Fibroblast of skin of left quadriceps (primary cell): ENCODE data around the gene UACA.

Experiments
- DNase-seq, 2 experiments: peaks; one replicate each; pipeline ENCODE4 v3.0.0-alpha.2; 2013; ENCODE audit warnings: low read depth in 2 of 2

The UACA gene

DNA sequence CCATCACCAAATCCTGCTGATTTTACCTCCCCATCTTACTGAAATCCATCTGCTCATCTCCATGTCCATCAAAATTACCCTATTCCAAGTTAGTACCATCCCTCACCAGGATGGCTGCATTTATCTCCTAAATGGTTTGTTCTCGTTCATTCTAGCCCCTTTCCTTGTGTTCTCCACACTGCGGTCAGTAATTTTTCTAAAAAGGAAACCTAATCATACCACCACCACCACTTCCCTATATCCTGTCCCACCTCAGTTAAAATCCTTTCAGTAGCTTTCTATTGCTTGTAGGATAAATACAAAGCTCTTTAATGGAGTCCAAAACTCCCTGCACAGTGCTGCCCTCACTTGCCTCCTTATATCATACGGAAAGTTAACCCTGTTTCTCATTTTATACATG, 51.1 kb downstream of the UACA start:
- no peak for DNase-seq

DNA sequence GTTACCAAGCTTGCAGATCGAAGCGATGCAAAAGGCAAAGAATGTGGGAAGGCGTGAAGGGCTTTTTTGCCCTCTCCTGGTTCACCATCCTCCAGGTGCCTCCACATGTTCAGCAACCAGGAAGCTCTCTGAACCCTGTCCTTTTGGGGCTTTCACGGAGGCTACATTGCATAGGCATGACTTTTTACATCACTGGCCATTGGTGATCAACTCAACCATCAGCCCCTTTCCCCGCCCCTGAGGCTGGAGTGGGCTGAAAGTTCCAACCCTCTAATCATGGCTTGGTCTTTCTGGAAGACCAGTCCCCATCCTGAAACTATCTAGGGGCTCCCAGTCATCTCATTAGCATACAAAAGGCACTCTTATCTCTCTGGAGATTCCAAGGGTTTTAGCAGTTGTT, 52.6 kb downstream of the UACA start:
- no peak for DNase-seq

DNA sequence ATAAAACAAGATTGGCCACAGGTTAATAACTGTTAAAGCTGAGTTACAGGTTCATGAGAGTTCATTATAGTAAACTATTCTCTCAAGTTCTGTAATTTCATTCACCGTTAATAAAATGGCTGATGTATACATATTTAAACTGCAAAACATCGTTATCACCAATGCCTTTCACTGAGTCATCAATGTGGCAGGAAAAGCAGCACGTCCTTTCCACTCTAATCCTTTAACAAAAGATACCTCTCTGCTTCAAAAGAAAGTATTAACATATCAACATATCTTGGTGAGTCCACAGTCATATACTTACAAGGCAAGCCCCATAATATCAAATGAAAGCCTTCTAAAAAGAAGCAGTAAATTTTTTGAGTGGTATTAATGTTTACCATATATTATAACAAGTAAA, 54.5 kb downstream of the UACA start:
- no peak for DNase-seq

DNA sequence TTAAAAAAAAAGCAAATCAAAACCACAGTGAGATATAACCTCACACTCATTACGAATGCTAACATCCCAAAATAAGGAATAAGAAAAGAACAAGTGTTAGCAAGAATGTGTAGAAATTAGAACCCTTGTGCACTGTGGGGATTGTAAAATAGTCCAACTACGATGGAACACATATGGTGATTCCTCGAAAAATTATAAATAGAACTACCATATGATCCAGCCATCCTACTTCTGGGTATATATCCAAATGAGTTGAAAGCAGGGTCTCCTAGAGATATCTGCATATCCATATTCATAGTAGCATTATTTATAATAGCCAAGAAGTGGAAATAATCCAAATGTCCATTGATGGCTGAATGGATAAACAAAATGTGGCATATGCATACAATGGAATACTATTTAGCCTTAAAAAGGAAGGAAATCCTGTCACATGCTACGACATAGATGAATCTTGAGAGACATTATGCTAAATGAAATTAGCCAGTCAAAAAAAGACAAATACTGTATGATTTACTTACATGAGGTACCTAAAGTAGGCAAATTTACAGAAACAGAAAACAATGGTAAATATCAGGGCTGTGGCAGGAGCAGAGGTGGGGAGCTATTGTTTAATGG, 55.6 kb downstream of the UACA start:
- no peak for DNase-seq

DNA sequence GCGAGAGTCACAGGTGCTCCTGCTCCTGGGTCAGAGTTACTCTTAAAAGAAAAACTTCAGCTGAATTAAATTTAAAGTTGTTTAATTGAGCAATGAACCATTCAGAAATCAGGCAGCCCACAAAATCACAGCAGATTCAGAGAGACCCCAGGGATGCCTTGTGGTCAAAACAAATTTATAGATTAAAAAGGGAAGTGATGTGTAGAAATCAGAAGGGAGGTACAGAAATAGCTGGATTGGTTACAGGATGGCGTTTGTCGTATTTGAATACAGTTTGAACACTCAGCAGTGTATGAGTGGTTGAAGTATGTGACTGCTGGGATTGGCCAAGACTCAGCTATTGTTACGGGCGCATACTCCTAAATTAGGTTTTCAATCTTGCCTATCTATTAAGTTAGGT, 58.6 kb downstream of the UACA start:
- DNase-seq, result no peak

DNA sequence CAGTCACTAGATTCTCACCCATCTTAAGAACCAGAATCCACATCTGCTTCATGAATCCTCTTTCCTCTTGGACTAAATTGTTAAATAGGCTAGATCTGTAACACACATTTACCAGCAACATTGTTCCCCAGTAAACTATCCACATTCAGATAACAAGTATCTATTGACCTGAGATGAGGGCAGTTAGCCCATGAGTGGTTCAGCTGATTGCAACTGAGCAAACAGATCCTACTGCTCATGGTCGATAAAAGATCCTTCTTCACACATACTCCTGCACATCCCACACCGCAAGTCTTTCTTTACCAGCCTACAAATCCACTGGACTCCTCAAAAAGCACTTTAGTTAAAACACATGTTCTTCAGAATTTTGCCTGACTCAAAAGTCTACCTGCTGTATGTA, 59.2 kb downstream of the UACA start:
- no peak for DNase-seq

DNA sequence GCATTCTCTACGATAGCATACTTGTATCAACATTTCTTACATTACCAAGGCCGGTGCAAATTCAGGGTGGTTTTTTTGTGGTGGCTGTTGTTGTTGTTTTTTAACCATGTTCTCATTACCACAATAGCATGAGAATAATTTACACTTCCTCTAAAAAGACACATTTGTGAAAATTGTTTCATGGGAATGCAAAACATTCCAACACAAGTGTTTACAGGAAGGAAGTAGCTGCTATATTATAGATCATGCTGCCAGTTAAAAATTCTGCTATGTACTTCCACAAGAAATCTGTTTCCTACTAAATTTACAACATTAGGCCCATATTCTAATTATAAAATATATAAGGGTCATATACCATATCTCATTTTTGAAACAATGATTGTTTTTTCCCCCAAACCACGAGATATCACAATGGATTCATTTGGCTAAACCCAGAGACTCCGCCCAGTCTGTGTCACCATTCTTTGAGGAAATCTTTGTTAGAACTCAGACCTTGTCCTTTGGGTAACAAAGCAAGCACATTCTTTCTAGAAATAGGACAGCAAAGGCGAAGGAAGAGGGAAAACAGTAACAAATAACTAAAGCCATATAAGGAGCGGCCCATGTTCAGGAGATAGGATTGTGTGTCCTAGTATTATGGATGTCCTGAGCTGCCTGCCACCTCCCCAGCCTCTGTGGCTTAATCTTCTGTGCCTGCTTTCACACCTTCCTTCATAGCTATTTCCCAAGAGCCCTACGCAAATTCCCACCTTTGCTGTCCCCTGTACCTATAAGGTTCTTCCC, 60.1 kb downstream of the UACA start:
- no peak for DNase-seq

DNA sequence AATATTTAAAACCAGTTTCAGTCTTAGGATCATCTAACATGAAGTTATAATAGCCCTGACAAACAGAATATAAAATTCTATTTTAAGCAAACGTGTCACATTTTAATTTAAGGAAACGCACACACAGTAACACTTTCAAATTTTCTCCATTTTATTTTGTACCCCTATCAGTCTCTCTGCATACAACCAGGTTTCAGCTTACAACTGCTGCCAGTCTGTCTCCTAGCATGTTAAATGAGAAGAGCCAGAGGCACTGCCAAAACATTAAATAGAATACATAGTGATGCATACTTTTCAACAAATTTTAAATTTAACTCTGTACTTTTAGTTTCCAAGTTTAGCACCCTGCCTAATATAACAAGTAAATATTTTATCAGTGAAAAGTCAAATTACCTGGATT, 60.8 kb downstream of the UACA start:
- no peak for DNase-seq

DNA sequence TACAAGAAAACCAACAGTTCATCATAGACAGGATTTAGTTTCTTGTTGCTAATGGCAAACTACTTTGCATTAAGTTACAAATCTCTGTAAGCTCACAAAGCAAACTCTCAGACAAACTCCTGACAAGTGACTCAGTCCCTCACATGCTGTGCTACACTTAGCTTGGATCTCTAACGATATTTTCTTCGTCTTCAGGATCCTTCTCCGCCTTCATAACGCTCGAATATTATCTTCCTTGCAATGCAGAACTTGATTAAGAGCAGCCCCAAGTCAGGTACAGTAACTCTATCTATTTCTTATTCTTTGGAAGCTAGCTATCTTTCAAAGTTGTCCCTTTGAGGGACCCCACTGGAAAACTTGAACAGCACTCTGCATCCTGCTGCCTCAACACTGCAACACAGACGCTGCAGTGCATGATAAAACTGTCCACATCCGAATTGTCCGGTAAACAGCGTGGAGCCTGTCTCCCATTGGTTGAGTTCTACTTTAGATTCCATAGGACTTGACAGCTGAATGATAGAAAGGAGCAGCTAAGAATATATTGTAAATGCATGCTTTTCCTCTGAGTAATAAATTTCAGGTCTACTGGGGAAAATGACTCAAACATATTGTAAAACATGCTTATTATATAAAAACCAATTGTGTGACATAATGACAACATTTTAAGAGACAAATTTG, 61.3 kb downstream of the UACA start:
- no peak for DNase-seq

DNA sequence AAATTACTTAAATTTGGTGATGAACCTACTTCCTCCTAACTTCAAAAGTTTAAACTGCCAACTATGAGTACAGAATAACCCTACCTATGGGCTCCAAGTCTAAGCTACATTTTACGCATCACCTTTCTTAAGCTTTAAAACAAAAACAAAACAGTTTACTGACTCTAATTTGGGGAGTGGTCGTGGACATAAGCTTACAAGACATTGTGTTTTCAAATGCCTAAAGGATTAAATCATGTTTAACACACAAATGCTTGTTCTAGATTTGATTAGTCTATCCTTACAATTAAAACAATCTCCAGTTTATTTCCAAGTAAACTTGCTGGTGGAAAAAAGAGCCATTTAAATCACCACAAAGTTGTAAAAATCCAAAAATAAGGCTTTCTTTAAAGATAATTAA, 62.2 kb downstream of the UACA start:
- DNase-seq, result no peak

DNA sequence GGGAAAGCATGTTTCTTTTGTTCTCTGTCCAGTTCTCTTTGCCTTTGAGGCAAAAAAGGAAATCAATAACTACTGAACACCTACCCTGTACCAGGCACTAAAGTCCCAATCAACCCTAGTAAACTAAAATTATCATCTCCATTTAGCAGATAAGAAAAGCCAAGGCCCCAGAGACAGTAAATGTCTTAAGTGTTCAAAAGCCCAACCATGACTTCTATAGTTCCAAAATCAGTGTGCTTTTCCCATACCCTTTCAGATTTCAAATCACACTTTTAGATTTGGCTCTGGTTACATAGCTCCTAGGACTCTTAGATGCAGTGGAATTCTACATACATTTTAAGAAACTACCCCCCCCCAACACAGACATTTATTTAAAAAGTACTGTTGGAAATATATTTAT, 63.5 kb downstream of the UACA start:
- DNase-seq, result no peak

DNA sequence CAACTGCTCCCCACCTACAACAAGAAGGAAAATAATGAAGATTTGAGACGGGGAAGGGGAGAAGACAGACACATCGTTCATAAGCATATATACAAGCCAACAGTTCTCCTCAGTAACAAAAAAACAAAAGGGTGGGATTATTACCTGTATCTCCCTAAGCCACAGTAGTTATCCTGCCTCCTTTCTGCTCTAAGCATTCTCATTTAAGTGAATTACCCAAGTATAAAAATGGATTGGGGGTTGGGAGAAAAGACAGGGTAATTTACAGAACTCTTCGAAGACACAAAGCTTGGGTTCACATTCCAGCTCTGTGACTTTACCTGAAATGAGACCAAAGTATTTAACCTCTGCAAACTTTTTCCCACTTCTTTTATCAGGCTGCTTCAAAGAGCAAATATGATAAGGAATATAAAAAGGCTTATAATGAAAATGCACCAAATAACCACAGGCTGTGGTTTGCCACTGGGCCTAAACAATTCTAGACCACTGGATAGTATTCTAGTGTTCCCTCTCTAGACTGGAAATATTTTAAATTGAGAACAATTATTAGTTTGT, 64.4 kb downstream of the UACA start:
- DNase-seq, result no peak

DNA sequence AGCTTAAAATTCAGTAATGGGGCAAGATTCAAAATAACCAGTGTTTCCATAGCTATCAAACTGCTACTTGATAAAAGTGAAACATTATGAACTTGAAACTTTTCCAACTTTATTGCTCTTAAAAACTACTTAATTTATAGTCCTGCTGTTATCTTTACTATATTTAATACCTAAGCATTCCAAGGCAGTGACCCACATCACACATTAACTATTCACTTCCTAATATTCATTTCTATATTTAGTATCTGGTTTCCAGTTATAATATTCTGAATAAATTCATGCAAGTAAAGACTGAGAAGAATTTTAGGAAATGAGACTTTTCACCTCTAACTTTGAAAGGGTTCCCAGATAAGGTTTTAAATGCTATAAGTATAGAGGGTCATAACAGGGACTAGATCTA, 64.9 kb downstream of the UACA start:
- DNase-seq, result no peak

DNA sequence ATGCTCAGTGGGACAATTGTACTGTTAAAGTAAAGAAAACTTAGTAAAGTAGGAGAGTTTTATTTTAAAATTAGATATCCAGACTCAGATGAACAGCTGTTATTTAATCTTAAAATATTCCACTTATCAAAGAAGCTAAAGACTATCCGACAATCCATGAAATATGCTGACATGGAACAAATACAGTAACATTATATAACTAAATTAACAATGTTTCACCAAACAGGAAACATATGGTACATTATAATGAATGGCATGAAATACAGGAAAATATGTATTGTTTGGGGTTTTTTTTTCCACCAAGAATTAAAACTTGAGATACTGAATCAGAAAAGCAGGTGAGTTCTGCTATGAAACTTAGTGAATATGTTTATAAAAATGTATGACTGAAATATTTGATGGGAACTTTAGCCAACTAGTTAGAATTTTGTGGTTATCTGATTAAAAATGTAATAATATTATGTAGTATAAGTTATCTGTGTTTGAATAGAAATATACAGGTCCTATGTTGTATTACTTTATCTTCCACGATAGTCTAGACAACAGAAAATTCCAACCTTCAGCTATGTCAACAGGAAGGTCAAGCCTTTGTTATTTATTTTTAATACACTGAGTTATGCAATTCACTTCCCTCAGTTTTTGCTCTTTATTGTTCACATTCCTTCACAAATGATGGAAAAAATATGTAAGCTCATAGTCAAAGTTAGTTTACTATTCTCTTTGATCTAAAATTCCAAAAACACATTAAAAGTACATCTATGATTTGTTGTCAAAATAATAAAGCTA, 72.7 kb downstream of the UACA start:
- DNase-seq, result no peak

DNA sequence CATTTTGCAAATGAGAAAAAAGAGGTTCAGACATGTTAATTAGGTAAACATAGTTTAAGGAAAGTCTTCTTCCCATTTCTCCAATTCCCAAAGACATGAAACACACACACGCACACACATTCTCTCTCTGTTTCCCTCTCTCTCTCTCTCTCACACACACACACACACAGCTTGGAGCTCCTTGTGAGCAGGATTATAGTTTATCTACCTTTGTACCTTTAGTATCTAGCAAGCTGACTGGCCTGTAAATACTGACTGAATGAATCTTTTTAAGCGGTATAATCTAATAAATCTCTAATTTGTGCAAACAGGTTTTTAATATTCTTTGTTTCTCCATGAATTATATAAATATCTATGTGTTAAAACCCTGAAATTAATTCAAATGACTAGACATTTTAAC, 73.3 kb downstream of the UACA start:
- no peak for DNase-seq

DNA sequence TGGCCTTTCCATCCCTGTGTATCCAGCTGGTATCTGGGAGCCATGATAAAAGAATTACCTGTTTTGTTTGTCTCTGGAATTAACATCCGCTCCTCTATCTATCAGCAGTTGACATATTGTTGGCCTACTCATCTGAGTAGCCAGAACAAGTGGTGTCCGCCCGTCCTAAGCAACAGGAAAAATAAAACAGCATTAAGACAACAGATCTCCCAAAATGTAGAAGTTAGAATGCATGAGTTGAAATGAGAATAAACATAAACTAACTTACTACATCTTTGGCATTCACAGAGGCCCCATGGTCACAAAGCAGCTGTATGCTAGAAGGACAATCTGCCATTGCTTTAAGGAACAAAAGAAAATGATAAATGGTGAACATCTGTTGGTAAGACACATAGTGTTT, 75.9 kb downstream of the UACA start:
- no peak for DNase-seq

DNA sequence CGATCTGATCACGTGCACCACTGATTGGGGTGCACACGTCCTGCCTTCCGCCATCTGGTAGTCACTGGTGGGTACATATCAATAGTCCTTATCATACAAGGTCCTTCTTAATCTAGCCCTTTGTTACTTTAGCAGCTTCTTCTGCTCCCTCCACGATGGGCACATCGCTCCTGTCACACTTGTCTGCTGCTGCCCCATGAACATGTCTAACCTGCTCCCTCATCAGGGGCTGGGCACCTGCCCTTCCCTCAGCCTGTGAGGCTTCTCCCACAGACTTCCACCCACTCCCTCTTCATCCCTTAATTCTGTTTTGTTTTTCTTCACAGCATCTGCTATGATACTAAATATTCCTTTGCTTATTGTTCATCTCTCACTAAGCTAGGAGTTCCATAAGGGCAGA, 82.5 kb downstream of the UACA start:
- DNase-seq, result no peak

DNA sequence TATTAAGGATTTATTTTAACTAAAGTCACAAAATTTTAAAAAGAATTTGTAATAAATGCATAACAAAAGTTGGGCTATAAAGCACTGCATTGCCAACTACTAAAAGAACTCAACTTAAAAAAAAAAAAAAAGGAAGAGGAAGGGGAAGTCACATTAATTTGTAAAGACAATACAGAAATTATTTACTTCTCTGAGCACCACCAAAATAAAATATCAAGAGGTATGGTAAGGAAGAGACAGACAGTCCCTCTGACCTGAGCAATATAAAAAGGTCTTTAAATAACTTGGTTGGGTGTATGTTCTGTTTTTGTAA, 83.5 kb downstream of the UACA start:
- no peak for DNase-seq

DNA sequence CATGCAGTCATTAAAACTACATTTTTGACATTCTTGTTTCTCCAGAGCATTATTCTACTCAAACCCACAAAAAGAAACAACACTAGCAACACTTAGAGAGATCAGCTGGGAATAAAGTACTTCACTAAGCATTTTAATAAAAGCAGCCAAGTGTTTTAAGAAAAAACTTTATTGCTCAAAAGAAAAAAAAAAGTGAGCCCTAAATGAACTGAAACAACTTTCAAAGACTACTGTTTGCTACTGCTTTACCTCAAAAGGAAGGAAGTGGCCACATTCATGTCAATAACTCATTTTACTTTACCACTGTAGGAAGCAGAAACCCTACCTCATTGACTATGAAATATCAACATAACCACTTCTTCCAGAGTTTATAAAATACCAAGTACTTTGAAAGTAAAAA, 91.3 kb downstream of the UACA start:
- DNase-seq, result peak; percentile 8

DNA sequence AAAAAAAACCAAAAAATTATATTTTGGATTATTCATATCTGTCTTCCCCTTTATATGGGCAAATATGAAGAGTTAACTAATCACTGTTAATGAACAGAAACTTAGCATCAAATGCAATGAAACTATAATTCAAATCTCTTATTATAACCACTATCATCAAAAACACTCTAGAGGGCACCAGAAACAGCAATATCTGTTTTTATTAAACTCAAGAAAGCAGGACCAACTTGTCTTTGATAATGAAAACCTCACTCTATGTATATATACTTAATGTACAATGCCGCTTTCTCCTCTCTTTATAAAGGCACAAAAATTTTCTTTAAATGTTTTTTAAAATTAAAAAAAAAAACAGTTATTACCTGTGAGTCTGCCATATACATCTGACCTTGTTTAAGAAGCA, 92.7 kb downstream of the UACA start:
- DNase-seq, result no peak

DNA sequence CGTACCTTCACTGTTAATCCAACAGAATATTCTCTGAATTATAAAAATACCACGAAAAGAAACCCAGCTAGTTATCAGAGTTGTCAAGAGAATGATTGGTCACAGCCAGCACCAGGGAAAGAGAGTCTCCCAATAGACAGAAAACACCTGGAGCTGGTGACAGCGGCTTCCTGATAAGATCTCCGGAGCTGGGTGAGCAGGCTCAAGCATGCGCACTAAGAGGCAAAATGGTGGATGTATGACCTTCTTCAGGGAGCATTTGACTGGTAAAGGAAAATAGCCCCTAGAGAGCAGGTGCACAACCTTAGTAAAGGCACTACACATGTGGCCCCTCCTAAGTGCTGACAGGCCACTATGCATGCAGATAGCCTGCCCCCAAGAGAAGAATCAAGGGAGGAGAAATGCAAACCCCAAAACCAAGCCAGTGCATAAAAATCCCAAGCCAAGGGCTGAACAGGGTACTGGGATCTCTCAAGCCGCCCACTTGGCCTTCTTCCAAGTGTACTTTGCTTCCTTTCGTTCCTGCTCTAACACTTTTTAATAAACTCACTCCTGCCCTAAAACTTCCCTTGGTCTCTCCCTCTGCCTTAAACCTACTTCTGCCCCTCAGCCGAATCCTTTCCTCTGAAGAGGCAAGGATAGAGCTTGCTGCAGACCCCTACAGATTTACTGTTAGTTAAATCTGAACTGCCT, 93.2 kb downstream of the UACA start:
- no peak for DNase-seq
